GM19372 (cell line): Measurements from ENCODE around the gene WNT8B.
A peak's percentile ranks its signal among the peaks of the same experiment; 100 is the strongest.

Source experiments
- ATAC-seq: cut with Tn5 transposase; IDR thresholded peaks from one replicate; pipeline ENCODE4 v1.9.1; 2021; ENCODE audit warnings: mild to moderate bottlenecking, low read depth, moderate library complexity; ENCODE audit not compliant: unreplicated experiment

The WNT8B gene

GRCh38 chr10:100516847-100517246 is 54.0 kb downstream of the WNT8B start:
- ATAC-seq, result no peak

GRCh38 chr10:100518761-100519241 is 56.0 kb downstream of the WNT8B start:
- ATAC-seq, result no peak

- ATAC-seq, result no peak
Observed at GRCh38 chr10:100519311-100520051, 56.7 kb downstream of the WNT8B start, which contains the start of gene SEC31B. Gene SEC31B (minus strand): TSS chr10:100519861. CDS start chr10:100516952, 2,909 bp downstream.

- ATAC-seq, result no peak
Observed at GRCh38 chr10:100520811-100521210, 58.0 kb downstream of the WNT8B start.

- no peak for ATAC-seq
Observed at GRCh38 chr10:100522107-100522801, 59.4 kb downstream of the WNT8B start.

- no peak for ATAC-seq
Observed at GRCh38 chr10:100522945-100523344, 60.1 kb downstream of the WNT8B start.

GRCh38 chr10:100524206-100524605 is 61.4 kb downstream of the WNT8B start:
- ATAC-seq, result no peak

- no peak for ATAC-seq
Observed at GRCh38 chr10:100524638-100525037, 61.8 kb downstream of the WNT8B start.

GRCh38 chr10:100528123-100528886 is 65.5 kb downstream of the WNT8B start:
- ATAC-seq, result no peak

- ATAC-seq, result no peak
Observed at GRCh38 chr10:100528921-100529474, 66.2 kb downstream of the WNT8B start.

GRCh38 chr10:100529475-100530298 is 66.9 kb downstream of the WNT8B start, which contains the start of gene NDUFB8:
Gene NDUFB8 (minus strand): TSS chr10:100529871. CDS start chr10:100529851, 20 bp downstream.
- peak; percentile 66 for ATAC-seq

- ATAC-seq, result no peak
Observed at GRCh38 chr10:100531761-100532160, 69.0 kb downstream of the WNT8B start.
